HG02642 (cell line): ENCODE results near the gene ATP5F1E.
A peak's percentile ranks its signal among the peaks of the same experiment; 100 is the strongest.
"Not testable (repeated sequence)": the region's sequence is repeated elsewhere in the genome, so short reads cannot be mapped to it uniquely, and the experiment has no call there.

ENCODE experiments used
- ATAC-seq: cut with Tn5 transposase; IDR thresholded peaks from one replicate; pipeline ENCODE4 v1.9.1; 2021; ENCODE audit warnings: mild to moderate bottlenecking; ENCODE audit not compliant: unreplicated experiment, poor library complexity

ATP5F1E gene

DNA sequence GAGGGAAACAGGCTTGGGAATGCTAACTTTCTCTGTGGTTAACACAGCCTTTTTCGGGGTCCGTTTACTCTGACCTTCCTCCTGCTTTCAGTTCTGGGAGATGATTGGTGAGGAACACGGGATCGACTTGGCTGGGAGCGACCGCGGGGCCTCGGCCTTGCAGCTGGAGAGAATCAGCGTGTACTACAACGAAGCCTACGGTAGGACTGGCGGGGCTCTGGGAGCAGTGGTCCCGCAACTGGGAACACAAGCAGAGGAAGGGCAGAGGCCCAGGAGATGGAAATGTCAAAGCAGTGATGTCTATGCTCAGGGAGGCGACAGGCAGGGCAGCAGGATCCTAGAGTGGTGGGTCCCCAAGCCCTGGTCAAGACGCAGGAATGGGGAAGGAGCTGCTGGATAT, 9.4 kb downstream of the ATP5F1E start:
- no peak for ATAC-seq

DNA sequence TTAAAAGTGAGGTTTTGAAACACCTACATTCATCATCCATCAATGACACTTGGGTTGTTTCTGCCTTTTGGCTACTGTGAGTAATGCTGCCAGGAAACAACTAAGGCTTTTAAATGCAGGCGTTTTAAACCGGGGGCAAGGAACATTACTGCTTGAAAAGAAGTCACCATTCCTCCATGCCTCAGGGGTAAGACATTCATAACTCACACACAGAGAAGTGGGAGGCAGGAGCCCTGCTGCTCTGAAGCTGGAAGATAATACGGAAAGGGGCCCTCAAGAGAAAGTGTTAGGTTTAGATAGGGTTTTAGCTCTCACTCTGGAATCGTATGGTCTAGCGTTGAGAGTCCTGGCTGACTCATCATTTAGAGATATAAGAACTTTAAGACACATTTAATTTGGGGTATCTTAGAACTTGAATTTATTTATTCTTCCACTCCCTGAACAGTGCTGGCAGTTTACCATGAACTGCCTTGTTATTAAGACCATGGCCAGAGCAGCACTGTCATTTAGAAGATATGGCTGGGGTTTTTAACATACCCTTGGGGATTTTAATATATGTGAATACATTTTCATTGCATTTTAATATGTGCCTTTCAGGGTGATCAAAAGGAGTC, 11.1 kb downstream of the ATP5F1E start:
- no peak for ATAC-seq

- no peak for ATAC-seq
Measured at GRCh38 chr20:59019217-59019616, 12.9 kb downstream of the ATP5F1E start, which contains the start of gene TUBB1. TUBB1 (plus strand) TSS chr20:59019429; CDS start chr20:59019523, 94 bp downstream.

GRCh38 chr20:59018817-59019216, 13.3 kb downstream of the ATP5F1E start:
- ATAC-seq, result no peak

- ATAC-seq, result no peak
Measured at GRCh38 chr20:59017493-59018231, 14.5 kb downstream of the ATP5F1E start.

- no peak for ATAC-seq
Measured at GRCh38 chr20:59016795-59017492, 15.2 kb downstream of the ATP5F1E start.

GRCh38 chr20:59015812-59016711, 16.1 kb downstream of the ATP5F1E start:
- ATAC-seq, result no peak

DNA sequence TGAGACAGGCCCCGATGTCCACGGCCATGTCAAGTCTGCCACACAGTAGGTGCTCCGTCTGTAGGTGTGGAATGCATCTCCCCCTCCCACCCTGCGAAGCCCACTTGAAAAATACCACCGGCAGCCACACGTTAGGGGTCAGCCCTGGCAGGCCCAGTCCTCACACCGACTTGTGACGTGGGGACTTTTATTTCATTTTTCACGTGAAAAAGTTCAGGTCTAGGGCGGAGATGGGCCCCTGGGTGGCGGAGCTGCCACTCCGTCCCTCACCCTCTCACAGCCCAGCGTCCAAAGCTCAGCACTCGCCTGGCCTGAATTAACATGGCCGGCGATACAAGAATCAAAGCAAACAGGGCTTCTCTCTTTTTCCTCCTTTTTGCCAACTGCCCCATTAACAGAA, 16.7 kb downstream of the ATP5F1E start:
- ATAC-seq, result no peak

- ATAC-seq, result no peak
Measured at GRCh38 chr20:59014680-59015389, 17.3 kb downstream of the ATP5F1E start.

DNA sequence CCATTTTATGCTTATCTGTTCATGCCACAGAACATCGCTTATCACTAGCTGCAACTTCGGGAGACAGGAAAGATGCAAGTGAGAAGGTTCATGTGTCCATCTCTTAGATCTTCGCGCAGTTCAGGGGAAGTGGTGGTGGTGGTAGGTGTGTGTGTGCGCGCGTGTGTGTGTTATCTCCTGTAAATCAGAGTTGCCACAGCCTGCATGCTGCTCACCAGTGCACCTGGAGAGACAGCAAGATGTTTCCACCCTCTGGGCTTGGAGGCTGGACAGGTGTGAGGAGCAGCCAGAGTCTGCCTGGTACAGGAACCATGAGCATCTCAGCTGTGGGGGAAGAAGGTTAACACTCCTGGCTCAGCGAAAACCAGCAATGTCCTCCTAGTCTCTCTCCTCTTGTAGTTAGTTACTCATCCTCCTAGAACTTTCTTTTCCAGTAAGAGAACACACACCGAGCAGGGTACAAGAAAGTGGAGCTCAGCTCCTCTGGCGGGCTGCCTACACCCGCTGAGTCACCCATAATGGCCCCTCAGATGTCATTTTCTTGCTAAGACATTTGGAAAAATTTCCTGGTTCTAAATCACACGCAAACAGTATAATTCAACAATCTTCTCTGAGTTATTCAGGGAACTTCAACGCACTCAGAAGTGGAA, 18.1 kb downstream of the ATP5F1E start:
- ATAC-seq, result no peak

- no peak for ATAC-seq
Measured at GRCh38 chr20:59013031-59013951, 18.8 kb downstream of the ATP5F1E start.

GRCh38 chr20:59011874-59012157, 20.3 kb downstream of the ATP5F1E start:
- ATAC-seq, result not testable (repeated sequence)

GRCh38 chr20:59010995-59011873, 20.9 kb downstream of the ATP5F1E start:
- ATAC-seq, result no peak

- no peak for ATAC-seq
Measured at GRCh38 chr20:59010321-59010994, 21.7 kb downstream of the ATP5F1E start.

DNA sequence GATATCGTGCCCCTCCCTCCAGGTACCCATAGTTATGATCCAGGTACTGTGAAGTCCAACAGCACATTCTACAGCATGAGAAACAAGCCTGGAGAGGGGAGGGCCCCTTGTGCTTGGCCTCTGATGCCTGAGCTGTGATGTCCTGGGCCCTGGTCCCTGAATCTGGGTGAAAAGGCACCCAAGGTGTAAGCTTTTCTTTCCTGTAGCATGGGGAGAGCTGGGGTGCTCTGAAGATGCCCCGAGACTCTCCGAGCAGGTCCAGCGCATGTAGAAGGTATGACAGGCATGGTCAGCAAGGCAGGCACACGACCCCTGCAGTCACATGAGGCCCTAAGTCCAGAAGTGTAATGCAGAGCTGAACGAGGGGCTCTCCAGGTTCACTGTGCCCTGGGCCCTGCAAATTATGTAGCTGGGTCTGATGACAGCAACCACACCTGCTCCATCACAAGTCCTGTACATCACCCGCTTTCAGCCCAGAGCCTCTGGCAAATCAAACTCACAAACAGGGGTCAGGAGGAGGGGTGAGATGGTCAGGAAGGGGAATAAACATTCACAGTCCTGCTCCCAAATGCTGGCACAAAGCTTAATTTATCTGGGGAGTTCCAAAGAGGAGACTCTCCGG, 23.3 kb downstream of the ATP5F1E start:
- ATAC-seq, result no peak

GRCh38 chr20:59007665-59008511, 24.2 kb downstream of the ATP5F1E start:
- ATAC-seq, result peak; percentile 39
